Fibroblast of the aortic adventitia (primary cell): ENCODE data around the gene WDR18. TPM values are rescaled to one million over a fixed set of nuclear protein-coding genes. Genes with fewer than 3 reads are reported as not detected.

Experiments
- DNase-seq: peaks from one replicate; pipeline ENCODE4 v3.0.0-alpha.2; 2010; ENCODE audit warnings: low read depth
- H3K4me3 ChIP-seq: 2 replicates; pipeline ENCODE4 v1.5.1; 2011; ENCODE audit warnings: low read depth, mild to moderate bottlenecking, control low read depth, low read length, moderate library complexity
- total RNA-seq: library from RNA; depleted of rRNA; stranded (reverse); fragments of >200 nt; gene quantifications from 2 replicates; pipeline ENCODE4 v1.2.3, GENCODE V29; 2012; ENCODE audit warnings: low replicate concordance
- TF ChIP-seq, protein P1 (sequence below): IDR thresholded peaks from 2 replicates; pipeline ENCODE4 v1.5.1; 2011; ENCODE audit warnings: mild to moderate bottlenecking, low read length, control low read depth, inconsistent platforms; ENCODE audit not compliant: insufficient read depth

WDR18 gene
- total RNA-seq, 1 donor = 45.0 TPM

DNA sequence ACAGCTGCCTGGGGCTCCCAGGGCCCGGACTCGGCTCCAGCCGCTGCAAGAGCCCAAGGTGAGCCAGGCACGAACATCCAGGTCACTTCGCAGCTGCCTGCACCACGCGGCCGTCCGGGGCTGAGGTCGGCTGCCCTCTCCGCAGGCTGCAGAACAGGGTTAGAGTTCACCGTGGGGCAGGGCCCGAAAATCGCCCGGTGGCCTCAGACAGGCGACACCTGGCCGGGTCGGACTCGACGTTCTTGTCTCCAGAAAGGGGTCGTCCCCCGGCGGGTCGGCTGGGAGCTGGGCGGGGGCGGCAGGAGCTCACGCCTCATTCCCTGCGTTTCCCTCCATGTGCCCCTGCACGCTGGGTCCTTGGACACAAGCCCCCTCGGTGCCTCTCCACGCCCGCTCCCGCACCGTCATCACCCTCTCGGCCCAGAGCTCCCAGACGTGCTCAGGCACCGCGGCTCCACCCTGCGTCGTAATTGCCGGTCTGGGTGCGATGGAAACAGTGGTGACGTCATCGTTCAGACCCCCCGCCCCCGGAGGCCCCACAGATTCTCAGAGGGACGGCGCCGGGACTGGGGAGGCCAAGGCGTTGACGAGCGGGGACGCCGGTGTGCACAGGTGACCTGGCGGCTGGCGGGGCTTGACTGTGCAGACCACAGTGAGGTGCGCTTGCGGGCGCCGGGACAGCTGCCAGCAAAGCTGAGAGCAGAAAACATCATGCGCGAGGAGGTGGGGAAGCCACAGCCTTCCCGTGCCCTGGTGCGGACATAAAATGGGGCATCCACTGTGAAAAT is 12.1 kb downstream of the WDR18 start:
- peak; percentile 50 for DNase-seq
- TF ChIP-seq, protein P1, sequence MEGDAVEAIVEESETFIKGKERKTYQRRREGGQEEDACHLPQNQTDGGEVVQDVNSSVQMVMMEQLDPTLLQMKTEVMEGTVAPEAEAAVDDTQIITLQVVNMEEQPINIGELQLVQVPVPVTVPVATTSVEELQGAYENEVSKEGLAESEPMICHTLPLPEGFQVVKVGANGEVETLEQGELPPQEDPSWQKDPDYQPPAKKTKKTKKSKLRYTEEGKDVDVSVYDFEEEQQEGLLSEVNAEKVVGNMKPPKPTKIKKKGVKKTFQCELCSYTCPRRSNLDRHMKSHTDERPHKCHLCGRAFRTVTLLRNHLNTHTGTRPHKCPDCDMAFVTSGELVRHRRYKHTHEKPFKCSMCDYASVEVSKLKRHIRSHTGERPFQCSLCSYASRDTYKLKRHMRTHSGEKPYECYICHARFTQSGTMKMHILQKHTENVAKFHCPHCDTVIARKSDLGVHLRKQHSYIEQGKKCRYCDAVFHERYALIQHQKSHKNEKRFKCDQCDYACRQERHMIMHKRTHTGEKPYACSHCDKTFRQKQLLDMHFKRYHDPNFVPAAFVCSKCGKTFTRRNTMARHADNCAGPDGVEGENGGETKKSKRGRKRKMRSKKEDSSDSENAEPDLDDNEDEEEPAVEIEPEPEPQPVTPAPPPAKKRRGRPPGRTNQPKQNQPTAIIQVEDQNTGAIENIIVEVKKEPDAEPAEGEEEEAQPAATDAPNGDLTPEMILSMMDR = no peak
- H3K4me3 ChIP-seq = peak overlapping the region; percentile 13

DNA sequence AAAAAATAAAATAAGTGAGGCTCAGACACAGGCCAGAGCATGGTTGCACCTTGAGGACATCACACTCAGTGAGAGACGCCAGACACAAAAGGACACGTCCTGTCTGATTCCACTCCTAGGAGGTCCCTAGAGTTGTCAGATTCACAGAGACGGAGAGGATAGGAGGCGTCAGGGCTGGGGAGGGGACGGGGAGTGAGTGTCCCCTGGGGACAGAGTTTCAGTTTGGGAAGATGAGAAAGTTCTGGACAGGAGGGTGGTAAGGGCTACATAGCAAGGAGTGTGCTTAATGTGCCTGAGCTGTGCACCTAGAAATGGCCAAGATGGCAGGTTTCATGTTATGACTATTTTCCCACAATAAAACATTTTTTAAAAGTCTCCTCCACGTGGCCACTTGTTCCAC is 13.9 kb downstream of the WDR18 start:
- DNase-seq = no peak
- H3K4me3 ChIP-seq = no peak overlapping the region
- TF ChIP-seq, protein P1 = no peak

DNA sequence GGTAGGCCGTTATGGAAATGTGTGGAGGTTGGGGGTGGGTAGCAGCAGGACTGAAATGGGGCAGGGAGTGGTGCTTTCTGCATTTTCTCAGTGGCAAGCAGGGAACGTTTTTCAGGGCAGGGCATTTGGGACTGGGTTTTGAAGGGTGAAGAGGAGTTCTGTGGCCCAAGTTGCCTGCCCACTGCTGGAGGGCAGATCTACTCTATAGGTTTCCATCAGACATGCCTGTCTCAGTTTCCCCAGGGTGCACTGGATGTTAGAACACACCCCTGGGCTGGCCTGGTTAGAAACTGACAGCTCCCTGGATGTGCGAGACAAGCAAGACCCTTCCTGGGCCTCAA is 15.2 kb downstream of the WDR18 start:
- TF ChIP-seq, protein P1 = no peak
- H3K4me3 ChIP-seq = no peak overlapping the region
- no peak for DNase-seq

DNA sequence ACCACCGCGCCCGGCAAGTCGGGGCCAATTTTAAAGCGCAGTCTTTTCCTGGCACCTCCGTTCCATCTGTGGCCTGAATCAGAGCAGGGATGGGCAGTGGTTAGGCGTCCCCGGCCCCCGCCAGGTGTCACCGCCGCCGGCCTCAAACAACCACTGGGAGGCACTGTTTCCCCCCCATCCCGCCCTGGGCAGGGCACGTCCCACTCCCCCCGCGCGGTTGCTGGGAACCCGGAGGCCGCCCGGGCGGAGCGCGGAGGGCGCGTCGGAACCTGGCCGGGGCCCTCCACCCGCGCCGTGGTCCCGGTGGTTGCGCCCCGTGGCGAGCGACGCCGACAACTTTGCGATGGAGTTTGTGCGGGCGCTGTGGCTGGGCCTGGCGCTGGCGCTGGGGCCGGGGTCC is 15.9 kb downstream of the WDR18 start, which contains the start of gene GRIN3B:
TSS of gene GRIN3B (plus strand) at position 325 of the 400 bp plus-strand sequence. CDS start at position 344, 19 bp downstream.
- peak within 1 kb of the TSS; percentile 50 for H3K4me3 ChIP-seq
- TF ChIP-seq, protein P1 = peak; percentile 64
- DNase-seq = peak; percentile 38

DNA sequence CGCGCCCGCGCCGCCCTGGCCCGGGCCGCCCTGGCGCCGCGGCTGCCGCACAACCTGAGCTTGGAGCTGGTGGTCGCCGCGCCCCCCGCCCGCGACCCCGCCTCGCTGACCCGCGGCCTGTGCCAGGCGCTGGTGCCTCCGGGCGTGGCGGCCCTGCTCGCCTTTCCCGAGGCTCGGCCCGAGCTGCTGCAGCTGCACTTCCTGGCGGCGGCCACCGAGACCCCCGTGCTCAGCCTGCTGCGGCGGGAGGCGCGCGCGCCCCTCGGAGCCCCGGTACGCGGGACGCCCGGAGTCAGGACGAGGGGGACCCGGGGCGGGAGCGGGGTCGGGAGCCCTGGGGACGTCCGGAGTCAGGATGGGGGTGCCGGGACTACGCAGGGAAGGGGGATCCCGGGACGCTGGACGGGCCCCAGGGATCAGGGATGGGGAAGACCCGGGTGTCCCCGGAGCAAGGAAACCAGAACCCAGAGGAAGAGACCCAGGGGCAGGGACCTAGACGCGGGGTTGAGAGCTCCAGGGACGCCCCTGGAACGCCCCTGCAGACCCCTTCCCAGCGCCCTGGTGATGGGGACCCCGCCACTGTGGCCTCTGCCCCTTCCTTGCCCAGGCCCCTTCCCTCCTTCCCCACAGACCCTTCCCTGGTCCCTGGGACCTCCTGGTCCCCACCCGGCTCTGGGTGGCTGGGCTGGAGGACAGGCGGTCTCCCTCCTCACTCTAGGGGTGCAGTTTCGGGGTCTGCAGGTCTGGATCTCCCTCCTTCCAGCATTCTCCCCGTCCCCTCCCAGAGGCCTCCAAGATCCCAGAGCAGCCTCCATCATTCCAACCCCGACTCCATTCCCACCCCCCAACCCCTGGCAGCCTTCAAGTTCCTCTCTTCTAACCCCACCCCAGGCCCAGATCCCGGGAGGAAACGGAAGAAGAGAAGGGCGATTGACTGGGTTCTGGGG is 16.7 kb downstream of the WDR18 start:
- H3K4me3 ChIP-seq = peak overlapping the region; percentile 17
- DNase-seq = no peak
- TF ChIP-seq, protein P1 = no peak

DNA sequence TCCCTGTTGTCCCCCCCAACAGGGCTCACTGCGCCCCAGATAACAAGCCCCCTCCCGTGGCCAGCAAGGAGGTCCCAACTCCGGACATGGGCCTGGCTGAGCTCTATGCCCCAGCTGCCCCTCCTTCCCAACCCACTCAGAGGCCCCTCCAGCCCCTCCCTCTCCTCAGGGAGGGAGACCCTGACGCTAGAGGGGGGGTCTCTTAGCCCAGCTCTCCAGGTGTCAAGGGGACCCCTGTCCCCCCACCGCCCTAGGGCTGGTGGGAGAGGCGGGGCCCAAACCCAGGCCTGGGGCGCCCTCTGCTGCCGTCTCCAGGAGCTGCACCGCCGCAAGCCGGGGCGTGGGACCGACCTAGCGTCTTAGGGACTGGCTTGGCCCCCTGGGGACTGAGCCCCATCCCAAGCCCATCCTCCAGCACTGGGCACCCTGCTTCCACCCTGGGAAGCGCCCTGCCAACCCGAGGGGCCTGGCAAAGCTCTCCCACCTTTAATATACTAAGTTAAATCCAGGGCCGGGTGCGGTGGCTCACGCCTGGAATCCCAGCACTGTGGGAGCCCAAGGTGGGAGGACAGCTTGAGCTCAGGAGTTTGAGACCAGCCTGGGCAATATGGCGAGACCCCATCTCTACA is 17.5 kb downstream of the WDR18 start:
- no peak overlapping the region for H3K4me3 ChIP-seq
- no peak for DNase-seq
- TF ChIP-seq, protein P1 = peak; percentile 88
